Measurements from ENCODE around the gene KLF13. TPM values are rescaled to one million over a fixed set of nuclear protein-coding genes. Genes with fewer than 3 reads are reported as not detected.

The KLF13 gene
- total RNA-seq, 1 donor from 2014 or later = 30.9 TPM

GRCh38 chr15:31279221-31280045, 47.2 kb upstream of the KLF13 start:
- Histone ChIP-seq H3K36me3 (no peaks in the 10 kb centered on the region), H3K27ac (no peak overlapping the region), H3K27me3 (no peaks in the 10 kb centered on the region), H3K4me1 (peaks cover 13% of the 10 kb centered on the region), H3K4me3 (no peak overlapping the region), H3K9me3 (no peaks in the 10 kb centered on the region)
- intact Hi-C loops (cut with DNase I) = no loop called here
- DNase-seq (ENCODE audit: extremely low spot score in 2 of 2) = peak; percentile 52 to 89
- no peak for TF ChIP-seq CTCF (IDR thresholded peaks at IDR 0.05)
- TF ChIP-seq POLR2AphosphoS5 (IDR thresholded peaks at IDR 0.05; ENCODE audit: insufficient read depth in 1 of 2, low read depth in 1 of 2) = no peak
- no peak for TF ChIP-seq POLR2A (IDR thresholded peaks at IDR 0.05)

- peak; percentile 71 to 87 for DNase-seq (ENCODE audit: extremely low spot score in 2 of 2)
- Histone ChIP-seq H3K9me3 (no peaks in the 10 kb centered on the region), H3K27ac (no peak overlapping the region), H3K27me3 (no peaks in the 10 kb centered on the region), H3K4me3 (no peak overlapping the region), H3K4me1 (peaks cover 8% of the 10 kb centered on the region), H3K36me3 (no peaks in the 10 kb centered on the region)
- intact Hi-C loops (cut with DNase I) = no loop called here
- no peak for TF ChIP-seq CTCF (IDR thresholded peaks at IDR 0.05)
- TF ChIP-seq POLR2A (IDR thresholded peaks at IDR 0.05) = no peak
- TF ChIP-seq POLR2AphosphoS5 (IDR thresholded peaks at IDR 0.05; ENCODE audit: insufficient read depth in 1 of 2, low read depth in 1 of 2) = no peak
These were observed 46.4 kb upstream of the KLF13 start for GRCh38 chr15:31280046-31280830.

- Histone ChIP-seq H3K4me1 (peaks cover 8% of the 10 kb centered on the region), H3K4me3 (no peak overlapping the region), H3K27me3 (no peaks in the 10 kb centered on the region), H3K36me3 (no peaks in the 10 kb centered on the region), H3K27ac (no peak overlapping the region), H3K9me3 (no peaks in the 10 kb centered on the region)
- DNase-seq (ENCODE audit: extremely low spot score in 2 of 2) = peak in 1 of 2 donors; percentile 81
- intact Hi-C loops (cut with DNase I) = no loop called here
- TF ChIP-seq POLR2AphosphoS5 (IDR thresholded peaks at IDR 0.05; ENCODE audit: insufficient read depth in 1 of 2, low read depth in 1 of 2) = no peak
- TF ChIP-seq CTCF (IDR thresholded peaks at IDR 0.05) = no peak
- TF ChIP-seq POLR2A (IDR thresholded peaks at IDR 0.05) = no peak
These were observed 45.8 kb upstream of the KLF13 start for GRCh38 chr15:31280831-31281216.

GRCh38 chr15:31283043-31283442, 43.6 kb upstream of the KLF13 start:
- TF ChIP-seq POLR2AphosphoS5 (IDR thresholded peaks at IDR 0.05; ENCODE audit: insufficient read depth in 1 of 2, low read depth in 1 of 2) = no peak
- TF ChIP-seq POLR2A (IDR thresholded peaks at IDR 0.05) = no peak
- TF ChIP-seq CTCF (IDR thresholded peaks at IDR 0.05) = no peak
- H3K4me3 ChIP-seq = no peak overlapping the region
- intact Hi-C loops (cut with DNase I) = no loop called here
- H3K27ac ChIP-seq = no peak overlapping the region
- no peaks in the 10 kb centered on the region for H3K27me3 ChIP-seq
- peaks cover 8% of the 10 kb centered on the region for H3K4me1 ChIP-seq
- DNase-seq (ENCODE audit: extremely low spot score in 2 of 2) = no peak
- H3K9me3 ChIP-seq = peaks cover 5% of the 10 kb centered on the region
- H3K36me3 ChIP-seq = no peaks in the 10 kb centered on the region

All from vagina (tissue), 2 donors.